NCI-H2227 (cell line): Measurements from ENCODE around the gene KLHL21.
A peak's percentile ranks its signal among the peaks of the same experiment; 100 is the strongest.

Experiments
- DNase-seq: peaks from one replicate; lab custom pipeline; 2025; ENCODE audit not compliant: unreplicated experiment; lab: John Stamatoyannopoulos, UW

KLHL21 gene

GRCh38 chr1:6625584-6626149 lies 23.0 kb upstream of the KLHL21 start:
- DNase-seq = peak; percentile 47

DNA sequence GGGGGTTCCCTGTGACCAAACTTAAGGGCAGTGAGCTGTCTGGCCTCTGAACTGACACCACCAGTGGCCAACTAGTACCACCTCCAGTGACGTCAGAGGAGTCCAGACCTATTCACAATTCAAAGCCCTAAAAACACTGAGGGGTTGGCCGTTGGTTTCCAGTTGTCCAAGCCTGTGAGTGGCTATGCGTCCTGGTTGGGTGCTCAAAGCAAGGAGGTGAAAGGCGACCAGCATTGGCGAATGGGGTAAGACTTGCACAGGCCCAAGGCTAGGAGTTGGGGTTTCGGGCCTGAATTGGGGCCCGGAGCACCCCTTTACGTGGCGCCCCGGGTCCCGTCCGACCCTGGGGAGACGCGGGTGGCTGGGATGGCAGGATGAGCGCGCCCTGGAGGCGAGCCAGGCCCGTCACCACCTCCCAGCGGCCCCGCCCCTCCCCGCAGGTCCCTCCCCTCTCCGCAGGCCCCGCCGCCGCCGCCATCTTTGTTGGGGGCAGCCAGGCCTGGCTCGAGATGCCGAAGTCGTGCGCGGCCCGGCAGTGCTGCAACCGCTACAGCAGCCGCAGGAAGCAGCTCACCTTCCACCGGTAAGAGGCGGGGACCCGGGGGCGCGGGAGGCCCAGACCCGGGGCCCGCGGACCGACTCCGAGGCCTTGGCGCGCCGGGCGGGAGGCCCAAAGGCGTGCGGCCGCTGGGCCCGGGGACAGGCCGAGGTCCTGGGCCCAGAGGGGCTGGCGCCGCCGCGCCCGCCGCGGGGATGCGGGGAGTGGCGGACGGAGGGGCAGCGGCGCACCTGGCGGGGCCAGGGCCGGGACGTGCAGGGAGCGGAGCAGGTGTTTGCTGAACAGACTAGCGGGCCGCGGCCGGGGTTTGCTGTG lies 22.3 kb upstream of the KLHL21 start, which contains the start of gene THAP3:
Gene THAP3, plus strand, starts transcription at position 159 of the 874 bp plus-strand sequence. Its CDS starts 351 bp downstream, at position 510.
- peak; percentile 91 for DNase-seq

DNA sequence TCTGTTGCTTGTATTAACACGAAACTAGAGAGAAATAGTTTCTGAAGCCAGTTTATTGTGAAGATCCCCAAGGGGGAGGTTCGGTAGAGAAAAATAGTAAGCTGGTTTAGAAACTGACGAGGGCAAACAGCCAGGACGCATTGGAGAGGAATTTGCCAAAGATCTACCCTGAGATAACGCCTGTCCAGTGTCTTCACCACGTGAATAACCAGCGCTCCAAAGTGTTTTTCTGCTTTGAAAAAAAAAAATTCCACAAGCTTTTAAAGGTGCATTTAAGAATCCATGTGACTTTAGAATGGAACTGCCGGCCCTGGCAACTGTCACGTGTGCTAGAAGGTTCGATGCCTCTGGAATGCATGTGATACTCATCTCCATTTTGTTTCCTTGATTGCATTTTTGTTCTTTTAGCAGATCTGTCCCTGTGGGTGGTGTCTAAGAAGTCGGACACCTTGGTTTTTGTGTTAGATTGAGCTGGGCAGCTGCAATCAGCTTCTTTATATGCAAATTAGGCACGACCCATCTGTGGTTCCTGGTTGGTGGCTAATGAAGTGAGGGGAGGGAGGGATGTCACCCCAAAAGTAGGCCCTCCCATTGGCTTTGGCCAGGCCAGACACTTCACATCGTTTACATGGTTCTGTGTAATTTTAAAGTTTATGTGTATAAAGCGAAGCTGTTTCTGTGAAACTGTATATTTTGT lies 20.7 kb upstream of the KLHL21 start:
- no peak for DNase-seq

- DNase-seq = no peak
These were observed 19.9 kb upstream of the KLHL21 start for GRCh38 chr1:6622396-6623152.

- DNase-seq = no peak
These were observed 19.0 kb upstream of the KLHL21 start for GRCh38 chr1:6621429-6622391.

DNA sequence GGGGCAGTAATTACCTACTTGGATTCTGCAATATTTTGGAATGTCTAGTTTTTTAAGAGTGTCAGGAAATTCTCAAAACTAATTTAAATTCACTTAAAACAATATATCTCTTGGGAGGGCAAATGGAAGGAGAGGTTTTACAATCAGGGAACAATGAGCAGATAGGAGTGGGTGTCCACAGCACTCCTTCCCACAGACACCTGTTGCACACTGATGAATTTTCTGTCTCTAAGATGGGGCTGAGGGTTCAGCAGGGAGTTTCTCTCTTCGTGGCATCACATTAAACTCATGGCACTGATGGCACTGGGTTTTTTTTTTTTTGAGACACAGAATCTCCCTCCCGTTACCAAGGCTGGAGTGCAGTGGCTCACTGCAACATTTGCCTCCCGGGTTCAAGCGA lies 16.4 kb upstream of the KLHL21 start:
- no peak for DNase-seq

DNA sequence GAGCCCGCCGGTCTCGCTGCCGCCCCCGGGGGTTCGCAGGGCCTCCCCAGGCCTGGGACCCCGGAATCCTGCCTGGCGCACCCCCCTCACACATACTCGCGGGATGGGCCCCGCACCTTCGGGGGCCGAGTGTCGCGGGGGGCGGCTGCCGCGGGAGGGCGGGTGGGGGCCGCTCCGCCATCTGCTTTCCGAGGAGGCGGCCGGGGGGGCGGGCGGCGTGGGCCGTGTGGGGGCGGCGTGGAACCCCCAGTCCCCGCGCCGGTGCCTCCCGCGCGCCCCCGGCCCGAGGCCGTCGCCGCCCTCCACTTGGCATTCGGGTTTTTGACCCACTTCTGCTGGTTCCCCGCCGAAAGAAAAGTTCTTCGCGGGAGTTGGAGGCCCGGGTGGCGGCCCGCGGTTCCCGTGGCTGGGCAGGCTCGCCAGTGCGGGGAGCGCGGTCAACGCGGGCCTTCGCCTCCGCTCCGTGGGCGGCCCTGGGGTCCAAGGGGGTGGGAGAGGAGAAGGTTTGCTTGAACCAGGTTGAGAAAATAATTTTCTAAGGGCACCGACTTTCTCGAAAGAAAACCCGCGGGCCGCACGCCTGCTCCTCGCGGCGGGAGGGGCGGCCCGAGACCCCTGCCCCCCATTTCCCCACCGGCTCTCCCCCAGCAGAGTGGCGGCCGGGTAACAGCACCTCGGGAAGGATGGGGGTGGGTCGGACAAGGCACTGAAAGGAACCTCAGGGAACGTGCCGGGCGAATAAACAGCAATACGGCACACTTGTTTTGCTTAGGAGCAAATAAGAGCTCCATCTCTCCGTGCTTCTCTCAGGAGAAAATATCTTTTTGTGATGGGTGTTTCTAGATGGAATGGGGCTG lies 12.5 kb upstream of the KLHL21 start:
- no peak for DNase-seq

GRCh38 chr1:6614019-6614928 lies 11.6 kb upstream of the KLHL21 start:
- DNase-seq = peak; percentile 70

DNA sequence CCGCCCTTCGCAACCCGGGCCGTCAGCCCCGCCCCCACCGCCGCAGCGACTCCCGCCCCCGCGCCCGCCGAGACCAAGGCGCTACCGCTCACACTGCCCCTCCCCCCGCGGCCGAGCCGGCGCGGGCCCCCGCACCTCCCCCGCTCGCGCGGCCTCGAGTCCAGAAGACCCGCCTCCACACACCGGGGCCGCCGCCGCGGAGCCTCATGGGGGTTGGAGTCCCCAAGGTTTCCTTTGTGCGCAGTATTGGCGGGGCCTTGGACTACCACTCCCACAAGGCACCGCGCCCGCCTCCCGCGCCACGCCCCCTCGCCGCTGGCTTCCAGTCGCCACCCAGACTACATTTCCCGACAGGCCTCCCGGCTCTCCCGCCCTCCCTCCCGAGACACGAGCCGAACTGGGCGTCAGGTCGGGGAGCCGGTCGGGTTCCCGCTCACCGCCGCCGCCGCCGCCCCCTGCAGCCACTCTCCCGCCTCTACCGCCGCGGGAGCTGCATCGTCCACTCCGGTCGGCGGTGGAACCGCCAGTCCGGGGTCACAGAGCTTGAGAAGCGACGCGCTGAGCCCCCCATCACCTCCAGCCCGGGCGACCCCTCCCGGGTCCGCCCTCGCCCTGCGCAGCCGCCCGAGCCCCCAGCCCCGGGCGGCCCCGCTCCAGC lies 10.8 kb upstream of the KLHL21 start, which contains the start of gene PHF13:
Gene PHF13, plus strand, starts transcription at position 371 of the 658 bp plus-strand sequence. CDS start 336 bp downstream, outside the sequence.
- DNase-seq = peak; percentile 99

DNA sequence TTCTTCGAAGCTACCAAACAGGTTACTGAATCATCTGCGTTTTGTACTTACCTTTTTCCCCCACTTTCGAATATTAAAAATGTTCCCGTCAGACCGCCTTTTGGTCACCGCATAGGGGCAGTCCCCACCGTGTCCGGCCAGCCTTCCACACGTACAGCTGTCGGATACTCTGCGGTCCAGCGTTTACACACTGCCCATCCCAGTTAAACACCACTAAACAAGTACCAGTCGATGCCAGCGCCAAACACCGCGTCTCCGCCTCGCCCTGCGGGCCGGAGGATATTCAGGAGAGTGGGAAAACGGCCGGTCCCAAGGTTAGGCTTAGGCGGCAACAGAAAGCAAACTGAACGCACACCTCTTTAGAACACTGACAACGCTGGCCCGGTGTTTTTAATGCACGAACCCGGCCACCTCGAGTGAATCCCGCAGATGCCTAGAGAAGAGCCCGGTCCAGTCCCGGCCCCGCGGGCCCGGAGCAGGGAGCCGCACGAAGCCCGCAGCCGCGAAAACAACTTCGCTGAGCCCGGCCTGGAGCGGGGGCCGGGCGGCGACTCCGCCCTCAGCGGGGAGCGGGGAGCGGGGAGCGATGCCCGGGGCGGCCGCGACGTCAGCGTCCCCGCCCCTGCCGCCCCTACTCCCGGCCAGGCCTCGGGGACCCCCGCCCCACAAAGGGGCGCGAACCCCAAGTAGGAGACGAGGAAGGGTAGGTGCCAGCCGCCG lies 10.1 kb upstream of the KLHL21 start:
- peak; percentile 84 for DNase-seq

- DNase-seq = peak; percentile 46
These were observed 1.4 kb upstream of the KLHL21 start for GRCh38 chr1:6603915-6604558.

DNA sequence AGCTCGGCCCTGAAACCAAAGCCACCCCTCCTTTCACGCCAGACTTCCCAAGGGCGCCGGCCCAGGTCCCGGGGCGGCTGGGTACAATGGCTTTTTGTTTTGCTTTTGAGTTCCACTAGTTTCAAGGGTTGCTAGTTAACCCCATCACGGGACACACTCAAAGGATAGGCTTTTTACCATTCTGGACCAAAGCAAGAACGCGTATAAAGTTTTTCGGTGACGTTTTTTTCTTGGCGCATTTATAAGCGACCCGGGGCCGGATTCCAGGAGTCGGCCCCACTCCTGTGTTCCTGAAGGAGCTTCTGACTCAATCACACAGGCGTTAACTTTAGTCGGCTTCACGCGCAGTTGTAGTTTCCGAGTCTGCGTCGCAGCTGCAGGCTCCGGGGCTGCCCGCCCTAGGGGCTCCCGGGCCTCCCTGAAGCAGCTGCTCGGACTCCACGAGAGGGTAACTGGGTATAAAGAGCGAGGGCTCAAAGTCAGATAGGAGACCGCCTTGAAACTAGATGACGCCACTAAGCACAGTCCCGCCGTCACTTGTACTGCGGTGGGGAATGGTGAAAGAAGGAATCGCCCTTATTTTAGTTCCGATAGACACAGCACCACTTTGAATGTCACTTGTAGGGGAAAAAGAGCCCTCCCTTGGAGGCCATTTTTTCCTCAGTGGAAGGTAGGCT lies 707 bp upstream of the KLHL21 start:
- peak; percentile 53 for DNase-seq

DNA sequence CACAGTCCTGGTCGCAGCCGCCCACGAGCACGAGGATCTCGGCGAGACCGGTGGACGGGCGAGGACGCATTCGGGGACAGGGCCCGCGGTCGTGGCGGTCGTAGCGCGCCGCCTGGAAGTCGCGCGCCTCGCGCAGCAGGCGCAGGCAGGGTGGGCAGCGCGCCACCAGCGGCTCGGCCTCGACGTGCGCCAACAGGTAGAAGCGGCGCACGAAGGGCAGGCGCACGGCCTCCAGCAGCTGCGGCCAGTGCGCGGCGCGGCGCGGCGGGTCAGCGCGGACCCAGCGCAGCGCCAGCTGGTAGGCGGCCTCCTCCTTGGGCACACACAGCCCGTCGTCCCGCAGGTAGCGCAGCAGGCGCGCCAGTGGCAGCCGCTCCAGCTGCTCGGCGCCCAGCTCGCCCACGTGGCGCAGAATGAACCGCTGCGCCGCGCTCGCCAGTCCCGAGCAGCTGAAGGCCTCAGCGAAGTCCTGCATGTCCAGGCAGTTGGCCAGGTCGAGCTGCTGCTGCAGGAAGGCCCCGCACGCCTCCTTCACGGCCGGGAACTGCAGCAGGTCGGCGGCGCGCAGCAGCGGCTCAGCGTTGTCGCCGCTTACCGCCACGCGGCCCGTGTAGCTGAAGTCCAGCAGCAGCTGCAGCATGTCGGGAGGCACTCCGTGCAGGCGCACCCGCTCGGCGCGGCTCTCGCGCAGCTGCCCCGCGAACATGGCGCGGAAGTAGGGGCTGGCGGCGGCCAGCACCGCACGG lies 573 bp downstream of the KLHL21 start:
- peak; percentile 61 for DNase-seq

DNA sequence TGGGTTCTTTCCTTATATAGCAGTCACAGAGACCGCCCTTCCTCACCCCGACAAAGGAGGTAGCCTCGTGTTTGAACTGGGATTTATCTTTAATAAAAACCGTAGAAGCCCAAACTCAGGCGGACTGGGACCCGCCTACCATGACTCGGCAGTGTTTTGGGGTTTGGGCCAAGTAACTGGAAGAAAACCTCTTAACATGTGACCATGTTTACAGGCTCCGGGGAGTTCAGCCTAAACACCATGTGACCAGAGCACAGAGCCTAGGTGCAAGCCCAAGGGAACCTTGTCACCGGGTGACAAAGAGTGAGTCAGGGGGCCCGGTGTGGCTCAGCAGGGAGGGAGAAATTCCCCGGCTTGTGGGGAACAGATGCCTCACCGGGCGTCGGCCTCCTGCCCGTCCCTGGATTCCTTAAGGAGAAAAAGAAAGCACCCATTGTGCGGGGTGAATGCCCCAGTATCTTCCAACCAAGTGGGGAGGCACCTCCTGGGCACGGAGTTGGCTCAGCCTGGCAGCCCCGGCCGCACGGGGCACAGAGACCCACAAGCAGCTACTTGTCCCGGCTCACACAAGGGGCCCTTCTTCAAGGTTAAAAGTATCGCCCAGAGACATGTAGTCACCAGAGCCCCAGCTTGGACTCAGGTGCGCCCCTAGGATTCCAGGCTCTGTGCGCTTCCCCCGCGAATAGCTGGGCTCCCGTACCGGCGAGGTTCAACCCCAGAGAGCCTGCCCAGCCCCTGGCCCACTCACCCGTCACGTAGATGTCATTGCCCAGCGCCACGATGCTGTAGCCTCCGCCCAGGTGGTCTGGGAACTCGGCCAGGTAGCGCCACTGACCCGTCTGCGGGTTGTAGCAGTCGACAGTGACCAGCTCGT lies 1.4 kb downstream of the KLHL21 start:
- DNase-seq = peak; percentile 46
